ENCODE measurements around the gene ERC2. TPM values are rescaled to one million over a fixed set of nuclear protein-coding genes. Genes with fewer than 3 reads are reported as not detected.

ERC2 gene
- total RNA-seq, 1 experiment from 2014 or later: 0.90 TPM

GRCh38 chr3:55683666-55684270, 784.5 kb downstream of the ERC2 start:
- BruUV-seq (replicated peaks): no TSS peak
- POLR2A ChIA-PET (ENCODE audit: low non-redundant PET): no interaction called here

GRCh38 chr3:55682461-55682860, 785.8 kb downstream of the ERC2 start:
- TF ChIP-seq EZH2 (IDR thresholded peaks at IDR 0.05; ENCODE audit: borderline replicate concordance, low read depth, low read length, poor library complexity, severe bottlenecking) (no peak), CTCF (conservative IDR thresholded peaks at IDR 0.05; ENCODE audit: low read depth, low read length) (no peak)
- no peaks in the 10 kb centered on the region for H3K9me3 ChIP-seq (ENCODE audit: low read depth, low read length, poor library complexity, severe bottlenecking)
- no peak overlapping the region for H3K4me3 ChIP-seq (ENCODE audit: low read depth, low read length, poor library complexity, severe bottlenecking)
- H3K27ac ChIP-seq (ENCODE audit: low read depth, low read length, poor library complexity, severe bottlenecking): no peak overlapping the region
- DNase-seq (ENCODE audit: low spot score): no peak
- no TSS peak for BruUV-seq (replicated peaks)
- no peaks in the 10 kb centered on the region for H3K27me3 ChIP-seq (replicated peaks; ENCODE audit: insufficient read depth, low read depth, low read length, poor library complexity)
- ChIA-PET CTCF (no interaction called here), POLR2A (ENCODE audit: low non-redundant PET) (no interaction called here)
- intact Hi-C loops (cut with micrococcal nuclease; ENCODE audit: unreplicated experiment): no loop called here
- no peaks in the 10 kb centered on the region for H3K36me3 ChIP-seq (ENCODE audit: insufficient read depth, low read length, poor library complexity, severe bottlenecking)
- peaks cover 11% of the 10 kb centered on the region for H3K4me1 ChIP-seq (ENCODE audit: insufficient read depth, low read length, poor library complexity, severe bottlenecking)

More at GRCh38 chr3:55683666-55684270, 784.5 kb downstream of the ERC2 start:
- H3K27ac ChIP-seq (ENCODE audit: low read depth, low read length, poor library complexity, severe bottlenecking): no peak overlapping the region
- peaks cover 11% of the 10 kb centered on the region for H3K4me1 ChIP-seq (ENCODE audit: insufficient read depth, low read length, poor library complexity, severe bottlenecking)
- H3K9me3 ChIP-seq (ENCODE audit: low read depth, low read length, poor library complexity, severe bottlenecking): no peaks in the 10 kb centered on the region
- no peaks in the 10 kb centered on the region for H3K36me3 ChIP-seq (ENCODE audit: insufficient read depth, low read length, poor library complexity, severe bottlenecking)
- TF ChIP-seq CTCF (conservative IDR thresholded peaks at IDR 0.05; ENCODE audit: low read depth, low read length): no peak
- H3K27me3 ChIP-seq (replicated peaks; ENCODE audit: insufficient read depth, low read depth, low read length, poor library complexity): no peaks in the 10 kb centered on the region
- DNase-seq (ENCODE audit: low spot score): peak; percentile 41
- CTCF ChIA-PET: no interaction called here
- H3K4me3 ChIP-seq (ENCODE audit: low read depth, low read length, poor library complexity, severe bottlenecking): no peak overlapping the region
- intact Hi-C loops (cut with micrococcal nuclease; ENCODE audit: unreplicated experiment): no loop called here

GRCh38 chr3:55678546-55679216, 789.6 kb downstream of the ERC2 start:
- TF ChIP-seq CTCF (conservative IDR thresholded peaks at IDR 0.05; ENCODE audit: low read depth, low read length): no peak
- no peak for TF ChIP-seq EZH2 (IDR thresholded peaks at IDR 0.05; ENCODE audit: borderline replicate concordance, low read depth, low read length, poor library complexity, severe bottlenecking)
- no TSS peak for BruUV-seq (replicated peaks)
- DNase-seq (ENCODE audit: low spot score): no peak
- H3K4me3 ChIP-seq (ENCODE audit: low read depth, low read length, poor library complexity, severe bottlenecking): no peak overlapping the region
- intact Hi-C loops (cut with micrococcal nuclease; ENCODE audit: unreplicated experiment): no loop called here
- ChIA-PET POLR2A (ENCODE audit: low non-redundant PET) (no interaction called here), CTCF (no interaction called here)
- no peak overlapping the region for H3K27ac ChIP-seq (ENCODE audit: low read depth, low read length, poor library complexity, severe bottlenecking)
- H3K36me3 ChIP-seq (ENCODE audit: insufficient read depth, low read length, poor library complexity, severe bottlenecking): no peaks in the 10 kb centered on the region
- no peaks in the 10 kb centered on the region for H3K4me1 ChIP-seq (ENCODE audit: insufficient read depth, low read length, poor library complexity, severe bottlenecking)
- H3K27me3 ChIP-seq (replicated peaks; ENCODE audit: insufficient read depth, low read depth, low read length, poor library complexity): no peaks in the 10 kb centered on the region
- H3K9me3 ChIP-seq (ENCODE audit: low read depth, low read length, poor library complexity, severe bottlenecking): no peaks in the 10 kb centered on the region

All from A673 (cell line).